HUES64 (cell line): ENCODE measurements around the gene KAZN.

Experiments used
- H3K27ac ChIP-seq: 2 replicates; pipeline ENCODE4 v1.7.0; 2013; ENCODE audit warnings: low read depth, low read length, inconsistent platforms
- H3K27me3 ChIP-seq: 2 replicates; pipeline ENCODE4 v1.6.1; 2013; ENCODE audit warnings: mild to moderate bottlenecking, low read length; ENCODE audit not compliant: insufficient read depth
- H3K36me3 ChIP-seq: 2 replicates; pipeline ENCODE4 v1.6.1; 2013; ENCODE audit warnings: mild to moderate bottlenecking, low read length; ENCODE audit not compliant: insufficient read depth
- H3K4me1 ChIP-seq: 2 replicates; pipeline ENCODE4 v1.6.1; 2013; ENCODE audit warnings: mild to moderate bottlenecking, low read length, moderate library complexity; ENCODE audit not compliant: insufficient read depth
- H3K4me3 ChIP-seq: 2 replicates; pipeline ENCODE4 v1.5.1; 2013; ENCODE audit warnings: mild to moderate bottlenecking, low read length, moderate library complexity
- H3K9ac ChIP-seq: 2 replicates; pipeline ENCODE4 v1.6.1; 2013; ENCODE audit warnings: mild to moderate bottlenecking, low read depth, low read length
- H3K9me3 ChIP-seq: 2 replicates; pipeline ENCODE4 v1.6.1; 2013; ENCODE audit warnings: low read depth, low read length; ENCODE audit not compliant: insufficient read depth
- whole genome bisulfite sequencing: fragments of 150-250, 120-280 bp; methylation state at CpG from one replicate; pipeline ENCODE4 v1.1.7; 2013; ENCODE audit warnings: missing lambda C conversion rate; 5-methylcytosine and 5-hydroxymethylcytosine counted together

Gene KAZN

GRCh38 chr1:14782741-14783591, 184.5 kb downstream of the KAZN start:
- Histone ChIP-seq H3K27ac (peak overlapping the region; percentile 36; the same call in 1 of the 2 replicates), H3K27me3 (no peaks in the 10 kb centered on the region), H3K4me3 (no peak overlapping the region), H3K9me3 (no peaks in the 10 kb centered on the region), H3K36me3 (no peaks in the 10 kb centered on the region), H3K4me1 (peaks cover 27% of the 10 kb centered on the region), H3K9ac (no peak overlapping the region)
- 59% methylated on average over 8 of the region's 8 CpGs for WGBS

GRCh38 chr1:14783592-14783886, 185.1 kb downstream of the KAZN start:
- 93% methylated on average over 7 of the region's 7 CpGs for WGBS
- no peak overlapping the region for H3K27ac ChIP-seq
- no peaks in the 10 kb centered on the region for H3K9me3 ChIP-seq
- H3K9ac ChIP-seq = no peak overlapping the region
- H3K27me3 ChIP-seq = no peaks in the 10 kb centered on the region
- no peaks in the 10 kb centered on the region for H3K36me3 ChIP-seq
- H3K4me1 ChIP-seq = peaks cover 27% of the 10 kb centered on the region
- H3K4me3 ChIP-seq = no peak overlapping the region

- Histone ChIP-seq H3K9ac (no peak overlapping the region), H3K9me3 (no peaks in the 10 kb centered on the region), H3K27me3 (no peaks in the 10 kb centered on the region), H3K4me3 (no peak overlapping the region), H3K4me1 (peaks cover 20% of the 10 kb centered on the region), H3K36me3 (no peaks in the 10 kb centered on the region), H3K27ac (no peak overlapping the region)
- WGBS = 89% methylated on average over 15 of the region's 16 CpGs
These were observed 186.6 kb downstream of the KAZN start for GRCh38 chr1:14784790-14785773.

- H3K36me3 ChIP-seq = no peaks in the 10 kb centered on the region
- WGBS = 84% methylated on average over 9 of the region's 9 CpGs
These were observed 187.7 kb downstream of the KAZN start for GRCh38 chr1:14786109-14786675.

GRCh38 chr1:14786681-14787080, 188.2 kb downstream of the KAZN start:
- no peak overlapping the region for H3K4me3 ChIP-seq
- no peak overlapping the region for H3K27ac ChIP-seq
- no peaks in the 10 kb centered on the region for H3K9me3 ChIP-seq
- no peak overlapping the region for H3K9ac ChIP-seq
- 94% methylated on average over 1 of the region's 1 CpG for WGBS
- H3K4me1 ChIP-seq = peaks cover 20% of the 10 kb centered on the region
- no peaks in the 10 kb centered on the region for H3K36me3 ChIP-seq
- H3K27me3 ChIP-seq = no peaks in the 10 kb centered on the region

More at GRCh38 chr1:14786109-14786675, 187.7 kb downstream of the KAZN start:
- H3K27me3 ChIP-seq = no peaks in the 10 kb centered on the region
- H3K4me3 ChIP-seq = no peak overlapping the region
- peaks cover 20% of the 10 kb centered on the region for H3K4me1 ChIP-seq
- no peak overlapping the region for H3K9ac ChIP-seq
- H3K27ac ChIP-seq = no peak overlapping the region
- H3K9me3 ChIP-seq = no peaks in the 10 kb centered on the region

- H3K4me3 ChIP-seq = no peak overlapping the region
- H3K9ac ChIP-seq = no peak overlapping the region
- H3K36me3 ChIP-seq = no peaks in the 10 kb centered on the region
- no peak overlapping the region for H3K27ac ChIP-seq
- 87% methylated on average over 10 of the region's 10 CpGs for WGBS
- no peaks in the 10 kb centered on the region for H3K9me3 ChIP-seq
- peaks cover 18% of the 10 kb centered on the region for H3K4me1 ChIP-seq
- no peaks in the 10 kb centered on the region for H3K27me3 ChIP-seq
These were observed 189.1 kb downstream of the KAZN start for GRCh38 chr1:14787604-14788003.

GRCh38 chr1:14788080-14788479, 189.6 kb downstream of the KAZN start:
- Histone ChIP-seq H3K27me3 (no peaks in the 10 kb centered on the region), H3K4me1 (peaks cover 13% of the 10 kb centered on the region), H3K9me3 (no peaks in the 10 kb centered on the region), H3K36me3 (no peaks in the 10 kb centered on the region), H3K27ac (no peak overlapping the region), H3K9ac (no peak overlapping the region), H3K4me3 (no peak overlapping the region)
- 95% methylated on average over 7 of the region's 7 CpGs for WGBS

- Histone ChIP-seq H3K9ac (no peak overlapping the region), H3K27ac (no peak overlapping the region), H3K4me3 (no peak overlapping the region), H3K36me3 (no peaks in the 10 kb centered on the region), H3K9me3 (no peaks in the 10 kb centered on the region), H3K4me1 (peaks cover 8% of the 10 kb centered on the region; the same call in 1 of the 2 replicates), H3K27me3 (no peaks in the 10 kb centered on the region)
- WGBS = 93% methylated on average over 7 of the region's 7 CpGs
These were observed 192.5 kb downstream of the KAZN start for GRCh38 chr1:14790982-14791381.

- Histone ChIP-seq H3K9me3 (no peaks in the 10 kb centered on the region), H3K4me3 (no peak overlapping the region), H3K9ac (no peak overlapping the region), H3K27ac (no peak overlapping the region), H3K36me3 (no peaks in the 10 kb centered on the region), H3K27me3 (no peaks in the 10 kb centered on the region), H3K4me1 (peaks cover 2% of the 10 kb centered on the region; the same call in 1 of the 2 replicates)
- 96% methylated on average over 14 of the region's 14 CpGs for WGBS
These were observed 193.2 kb downstream of the KAZN start for GRCh38 chr1:14791654-14792053.

GRCh38 chr1:14794136-14794768, 195.8 kb downstream of the KAZN start:
- H3K9ac ChIP-seq = no peak overlapping the region
- H3K4me1 ChIP-seq = no peaks in the 10 kb centered on the region
- no peaks in the 10 kb centered on the region for H3K27me3 ChIP-seq
- no peak overlapping the region for H3K4me3 ChIP-seq
- no peaks in the 10 kb centered on the region for H3K36me3 ChIP-seq
- H3K9me3 ChIP-seq = no peaks in the 10 kb centered on the region
- no peak overlapping the region for H3K27ac ChIP-seq
- 94% methylated on average over 7 of the region's 7 CpGs for WGBS
